Kidney (tissue), 14 donors: ENCODE measurements around the gene GRN. TPM values are rescaled to one million over a fixed set of nuclear protein-coding genes. Genes with fewer than 3 reads are reported as not detected.

Source experiments
- DNase-seq, 5 donors: peaks; one replicate each; pipeline ENCODE4 v3.0.0-alpha.2; 2013 to 2020
- FAIRE-seq: peaks from 2 replicates; lab custom pipeline; 2012; peaks lifted over from hg19 to GRCh38; lab: Jason Lieb, UNC
- H3K27ac ChIP-seq, 2 donors: one replicate each; pipeline ENCODE4 v1.7.0; 2013; ENCODE audit warnings: low read depth in 2 of 2, low read length in 2 of 2, inconsistent platforms in 1 of 2
- H3K27me3 ChIP-seq: one replicate; pipeline ENCODE4 v1.7.1; 2013; ENCODE audit warnings: low read length, inconsistent platforms; ENCODE audit not compliant: control insufficient read depth, insufficient read depth
- H3K36me3 ChIP-seq, 3 donors: one replicate each; pipeline versions ENCODE4 v1.7.0 to v1.7.1; 2013; ENCODE audit warnings: low read length in 3 of 3, control low read depth in 1 of 3, inconsistent platforms in 1 of 3; ENCODE audit not compliant: insufficient read depth in 3 of 3, control insufficient read depth in 2 of 3
- H3K4me1 ChIP-seq, 3 donors: one replicate each; pipeline versions ENCODE4 v1.7.0 to v1.7.1; 2013; ENCODE audit warnings: low read length in 3 of 3, inconsistent platforms in 1 of 3, low read depth in 1 of 3; ENCODE audit not compliant: control insufficient read depth in 2 of 3, insufficient read depth in 2 of 3
- H3K4me3 ChIP-seq, 3 donors: one replicate each; pipeline versions ENCODE4 v1.7.0 to v1.8.1; 2013; ENCODE audit warnings: low read length in 3 of 3, control low read depth in 1 of 3, inconsistent platforms in 1 of 3
- H3K9ac ChIP-seq, 3 donors: one replicate each; pipeline versions ENCODE4 v1.7.0 to v1.7.1; 2013; ENCODE audit warnings: low read length in 3 of 3, control low read depth in 1 of 3, inconsistent platforms in 1 of 3
- H3K9me3 ChIP-seq, 3 donors: one replicate each; pipeline versions ENCODE4 v1.7.0 to v1.7.1; 2013; ENCODE audit warnings: low read length in 3 of 3, control low read depth in 1 of 3, inconsistent platforms in 1 of 3; ENCODE audit not compliant: control insufficient read depth in 2 of 3, insufficient read depth in 1 of 3
- intact Hi-C: fragments of 100-400 bp; cut with DNase I; formaldehyde crosslinking; loops from one replicate; pipeline ENCODE4 v1.11.1; 2022
- polyA plus RNA-seq: library from polyadenylated mRNA; stranded (reverse); fragments of 350-450 nt; fragmentation: Illumina TruSeq; extraction: RNeasy Lipid Tissue Mini Kit (QIAGEN cat#74804); gene quantifications from one replicate; pipeline ENCODE4 v1.2.3, GENCODE V29; 2014; ENCODE audit warnings: low read depth, low replicate concordance; ENCODE audit not compliant: insufficient read depth
- total RNA-seq: library from RNA; stranded (reverse); fragmentation: NEBNext Ultra II Directional; extraction: Animal tissue kit (Norgen Biotek cat#: 25700); gene quantifications from one replicate; pipeline ENCODE4 v1.2.1, GENCODE V29; 2021
- TF ChIP-seq, protein P1 (sequence below): IDR thresholded peaks from 3 replicates; pipeline ENCODE4 v1.5.1; 2012; ENCODE audit warnings: mild to moderate bottlenecking, moderate library complexity, borderline replicate concordance; ENCODE audit not compliant: insufficient read depth; ENCODE audit errors: extremely low read depth
- donor health status: control.
- donor health status: control.
- donor health status: control.
- donor health status: control.
- donor health status: control.
- donor health status: DM: yes; HTN: yes; CAD: no.
- donor health status: Normal renal cell carcinoma (clear cell type).

The GRN gene
- total and polyA plus RNA-seq, 2 donors from 2014 or later: 235 to 353 TPM

DNA sequence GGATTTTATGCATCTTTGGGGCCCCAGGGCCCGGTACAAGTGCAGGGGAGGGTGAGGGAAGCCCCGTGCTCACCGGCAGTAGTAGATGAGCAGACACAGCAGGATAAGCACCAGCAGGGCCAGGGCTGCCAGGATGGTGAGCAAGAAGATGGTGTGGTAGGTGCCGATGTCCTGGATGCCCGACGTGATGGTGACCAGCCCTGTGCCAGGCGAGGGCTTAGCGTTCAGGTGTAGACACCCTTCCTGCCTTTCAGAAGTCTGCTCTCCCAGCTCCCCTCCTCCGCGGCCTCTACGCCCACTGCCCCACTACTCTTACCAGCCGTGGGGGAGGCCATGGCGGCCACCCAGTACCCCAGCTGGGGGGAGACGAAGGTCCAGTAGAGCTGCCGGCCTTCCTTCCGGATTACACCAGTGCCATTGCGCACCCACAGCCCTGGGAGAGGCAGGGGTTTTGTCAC lies 10.6 kb downstream of the GRN start:
- no peak for FAIRE-seq
- H3K9me3 ChIP-seq: no peaks in the 10 kb centered on the region
- TF ChIP-seq, protein P1, sequence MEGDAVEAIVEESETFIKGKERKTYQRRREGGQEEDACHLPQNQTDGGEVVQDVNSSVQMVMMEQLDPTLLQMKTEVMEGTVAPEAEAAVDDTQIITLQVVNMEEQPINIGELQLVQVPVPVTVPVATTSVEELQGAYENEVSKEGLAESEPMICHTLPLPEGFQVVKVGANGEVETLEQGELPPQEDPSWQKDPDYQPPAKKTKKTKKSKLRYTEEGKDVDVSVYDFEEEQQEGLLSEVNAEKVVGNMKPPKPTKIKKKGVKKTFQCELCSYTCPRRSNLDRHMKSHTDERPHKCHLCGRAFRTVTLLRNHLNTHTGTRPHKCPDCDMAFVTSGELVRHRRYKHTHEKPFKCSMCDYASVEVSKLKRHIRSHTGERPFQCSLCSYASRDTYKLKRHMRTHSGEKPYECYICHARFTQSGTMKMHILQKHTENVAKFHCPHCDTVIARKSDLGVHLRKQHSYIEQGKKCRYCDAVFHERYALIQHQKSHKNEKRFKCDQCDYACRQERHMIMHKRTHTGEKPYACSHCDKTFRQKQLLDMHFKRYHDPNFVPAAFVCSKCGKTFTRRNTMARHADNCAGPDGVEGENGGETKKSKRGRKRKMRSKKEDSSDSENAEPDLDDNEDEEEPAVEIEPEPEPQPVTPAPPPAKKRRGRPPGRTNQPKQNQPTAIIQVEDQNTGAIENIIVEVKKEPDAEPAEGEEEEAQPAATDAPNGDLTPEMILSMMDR: no peak
- peaks cover 0 to 6% (median 0%) of the 10 kb centered on the region in 3 donors for H3K4me1 ChIP-seq
- no peak overlapping the region for H3K9ac ChIP-seq
- H3K27ac ChIP-seq: no peak overlapping the region
- intact Hi-C loops: no loop called here
- H3K27me3 ChIP-seq: no peaks in the 10 kb centered on the region
- H3K4me3 ChIP-seq: no peak overlapping the region
- H3K36me3 ChIP-seq: peaks cover 0 to 10% (median 8%) of the 10 kb centered on the region in 3 donors
- no peak for DNase-seq

DNA sequence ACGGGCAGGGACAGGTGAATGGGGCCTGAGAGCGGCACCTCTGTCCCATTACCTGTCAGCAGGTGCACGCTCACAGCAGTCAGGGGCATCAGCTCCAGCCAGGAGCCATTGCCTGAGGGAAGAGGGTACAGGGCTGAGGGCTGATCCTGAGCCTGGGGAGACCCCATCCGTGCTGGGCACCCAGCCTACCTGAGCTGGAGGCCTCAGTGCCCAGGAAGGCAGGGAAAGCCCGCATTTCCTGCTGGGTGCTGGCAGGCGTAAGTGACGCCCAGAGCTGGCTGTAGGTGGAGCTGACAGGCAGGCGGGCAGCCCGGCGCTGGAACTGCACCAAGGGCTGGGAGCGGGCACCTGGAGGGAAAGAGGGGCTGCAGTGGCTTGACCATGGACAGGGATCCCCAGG lies 11.1 kb downstream of the GRN start:
- H3K36me3 ChIP-seq: peaks cover 0 to 6% (median 5%) of the 10 kb centered on the region in 3 donors
- no peak overlapping the region for H3K27ac ChIP-seq
- intact Hi-C loops: no loop called here
- H3K4me1 ChIP-seq: peaks cover 3 to 6% (median 3%) of the 10 kb centered on the region in 3 donors
- H3K4me3 ChIP-seq: no peak overlapping the region
- DNase-seq: no peak
- TF ChIP-seq, protein P1: no peak
- H3K27me3 ChIP-seq: no peaks in the 10 kb centered on the region
- H3K9me3 ChIP-seq: no peaks in the 10 kb centered on the region
- no peak overlapping the region for H3K9ac ChIP-seq
- no peak for FAIRE-seq

DNA sequence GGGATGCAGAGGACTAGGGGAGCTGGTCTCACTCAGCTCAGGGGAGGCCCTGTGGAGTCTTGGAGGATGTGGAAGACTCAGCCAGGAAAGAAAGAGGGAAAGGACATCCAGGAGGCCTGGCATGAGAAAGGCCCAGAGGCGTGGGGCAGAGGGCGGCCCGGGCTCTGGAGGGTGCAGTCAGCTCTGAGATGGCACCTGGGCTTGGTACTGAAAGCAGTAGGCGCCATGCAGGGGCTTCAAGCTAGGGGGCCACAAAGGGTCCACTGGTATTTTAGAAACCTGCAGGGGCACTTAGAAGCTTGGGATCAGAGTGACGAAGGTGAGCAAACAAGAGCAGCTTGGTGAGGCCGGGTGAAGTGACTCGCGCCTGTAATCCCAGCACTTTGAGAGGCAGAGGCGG lies 13.0 kb downstream of the GRN start:
- H3K27ac ChIP-seq: no peak overlapping the region
- no peaks in the 10 kb centered on the region for H3K27me3 ChIP-seq
- H3K9me3 ChIP-seq: no peaks in the 10 kb centered on the region
- no peak for DNase-seq
- TF ChIP-seq, protein P1: no peak
- H3K36me3 ChIP-seq: no peaks in the 10 kb centered on the region
- peaks cover 5 to 9% (median 5%) of the 10 kb centered on the region in 3 donors for H3K4me1 ChIP-seq
- no peak for FAIRE-seq
- no peak overlapping the region for H3K4me3 ChIP-seq
- intact Hi-C loops: no loop called here
- no peak overlapping the region for H3K9ac ChIP-seq

DNA sequence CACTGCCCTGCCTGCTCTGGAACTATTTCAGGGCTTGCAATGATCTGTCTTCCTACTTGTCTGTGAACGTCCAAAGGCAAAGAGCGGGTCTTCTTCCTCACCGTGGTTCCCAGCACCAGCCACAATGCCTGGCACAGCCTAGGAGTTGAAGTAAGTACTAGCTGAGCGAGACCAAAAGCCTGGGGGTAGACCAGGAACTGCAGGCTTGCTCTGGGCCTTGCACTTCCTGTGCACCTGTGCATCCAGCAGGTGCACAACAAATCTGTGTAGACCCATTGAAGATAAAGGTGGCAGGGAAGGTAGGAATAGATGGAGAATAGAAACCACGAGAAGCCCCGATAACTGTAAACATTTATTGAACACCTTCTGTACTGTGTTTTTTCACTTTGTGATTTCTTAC lies 13.9 kb downstream of the GRN start:
- DNase-seq: no peak
- TF ChIP-seq, protein P1: no peak
- Histone ChIP-seq H3K9ac (no peak overlapping the region), H3K27ac (no peak overlapping the region), H3K4me1 (peaks cover 5 to 9% (median 5%) of the 10 kb centered on the region in 3 donors), H3K4me3 (no peak overlapping the region), H3K36me3 (no peaks in the 10 kb centered on the region), H3K27me3 (no peaks in the 10 kb centered on the region), H3K9me3 (no peaks in the 10 kb centered on the region)
- FAIRE-seq: no peak
- intact Hi-C loops: no loop called here
